ENCODE data around the gene SPSB2. TPM values are rescaled to one million over a fixed set of nuclear protein-coding genes. Genes with fewer than 3 reads are reported as not detected.

The SPSB2 gene
- polyA plus RNA-seq, 1 of the 3 experiments (the other 2 are of a cell fraction): 16.9 TPM

DNA sequence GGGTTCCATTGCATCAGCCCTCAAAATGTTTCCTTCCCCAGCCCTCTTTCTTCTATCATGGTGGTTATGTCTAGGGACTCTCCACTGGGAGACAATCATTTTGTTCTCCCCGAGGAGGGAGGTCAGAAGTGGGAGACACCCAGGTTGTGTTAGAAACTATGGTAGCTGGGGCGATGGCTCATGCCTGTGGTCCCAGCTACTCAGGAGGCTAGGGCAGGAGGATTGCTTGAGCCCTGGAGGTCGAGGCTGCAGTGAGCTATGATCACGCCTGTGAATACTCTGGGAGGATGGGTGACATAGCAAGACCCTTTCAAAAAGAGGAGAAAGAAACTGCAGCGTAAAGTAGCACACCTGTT is 18.5 kb upstream of the SPSB2 start:
- no peak for DNase-seq
- Histone ChIP-seq H3K4me2 (peak overlapping the region; percentile 87), H3K79me2 (ENCODE audit: insufficient read depth) (no peaks in the 10 kb centered on the region), H3F3A (replicated peaks; ENCODE audit: insufficient read depth) (peaks cover 16% of the 10 kb centered on the region), H3K9me3 (no peaks in the 10 kb centered on the region), H3K9ac (peak overlapping the region; percentile 78), H3K4me1 (ENCODE audit: control insufficient read depth in 1 of 2, insufficient read depth in 2 of 2, low read depth in 1 of 2, low read length in 1 of 2) (peaks cover 6 to 9% of the 10 kb centered on the region in 2 experiments; a peak in 3 of 4 replicates), H3K9me2 (no peaks in the 10 kb centered on the region), H3K27ac (ENCODE audit: low read depth in 2 of 2, low read length in 1 of 2) (peak overlapping the region; percentile 80 to 84), H3K27me3 (ENCODE audit: insufficient read depth) (no peaks in the 10 kb centered on the region), H3K4me3 (ENCODE audit: low read depth in 2 of 2, low read length in 1 of 2) (peak overlapping the region; percentile 44 to 63), H3K36me3 (replicated peaks in 1 of 2; ENCODE audit: control insufficient read depth in 1 of 2, insufficient read depth in 2 of 2, low read length in 1 of 2) (no peaks in the 10 kb centered on the region), H4K20me1 (ENCODE audit: insufficient read depth) (no peaks in the 10 kb centered on the region), H2AFZ (ENCODE audit: low read depth) (peak overlapping the region; percentile 98)
- ChIA-PET CTCF (interaction anchor here (0.6 to 4.6 kb wide), 30 partner anchors 9 to 194 kb away, joined by 3 to 122 read pairs (median 5); partner anchors contain the start of genes ENO2, LRRC23, SPSB2 and TPI1), POLR2A (interaction anchor here (0.6 to 1.7 kb wide), 14 partner anchors 10 to 1145 kb away, joined by 3 to 24 read pairs (median 6); partner anchors contain the start of genes C12orf57, ENO2, LRRC23 and P3H3)
- 77% methylated on average over 5 of the region's 5 CpGs for WGBS (ENCODE audit: low lambda C conversion rate)
- TF ChIP-seq POLR2AphosphoS5 (IDR thresholded peaks at IDR 0.05; ENCODE audit: low read depth, low read length) (no peak), YY1 (IDR thresholded peaks at IDR 0.05; ENCODE audit: low read depth) (no peak), ELF1 (IDR thresholded peaks at IDR 0.05) (no peak), RFX5 (IDR thresholded peaks at IDR 0.05; ENCODE audit: low read length) (no peak), FOSL2 (IDR thresholded peaks at IDR 0.05; ENCODE audit: borderline replicate concordance, low read depth) (no peak), TCF12 (IDR thresholded peaks at IDR 0.05) (no peak), MXI1 (IDR thresholded peaks at IDR 0.05; ENCODE audit: low read depth, low read length) (no peak)
- TF ChIP-seq, protein P1, sequence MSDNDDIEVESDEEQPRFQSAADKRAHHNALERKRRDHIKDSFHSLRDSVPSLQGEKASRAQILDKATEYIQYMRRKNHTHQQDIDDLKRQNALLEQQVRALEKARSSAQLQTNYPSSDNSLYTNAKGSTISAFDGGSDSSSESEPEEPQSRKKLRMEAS (IDR thresholded peaks at IDR 0.05; ENCODE audit: low read depth): no peak
- TF ChIP-seq, protein P2, sequence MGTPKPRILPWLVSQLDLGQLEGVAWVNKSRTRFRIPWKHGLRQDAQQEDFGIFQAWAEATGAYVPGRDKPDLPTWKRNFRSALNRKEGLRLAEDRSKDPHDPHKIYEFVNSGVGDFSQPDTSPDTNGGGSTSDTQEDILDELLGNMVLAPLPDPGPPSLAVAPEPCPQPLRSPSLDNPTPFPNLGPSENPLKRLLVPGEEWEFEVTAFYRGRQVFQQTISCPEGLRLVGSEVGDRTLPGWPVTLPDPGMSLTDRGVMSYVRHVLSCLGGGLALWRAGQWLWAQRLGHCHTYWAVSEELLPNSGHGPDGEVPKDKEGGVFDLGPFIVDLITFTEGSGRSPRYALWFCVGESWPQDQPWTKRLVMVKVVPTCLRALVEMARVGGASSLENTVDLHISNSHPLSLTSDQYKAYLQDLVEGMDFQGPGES (IDR thresholded peaks at IDR 0.05; ENCODE audit: low read depth, low read length): no peak
- TF ChIP-seq, protein P3, sequence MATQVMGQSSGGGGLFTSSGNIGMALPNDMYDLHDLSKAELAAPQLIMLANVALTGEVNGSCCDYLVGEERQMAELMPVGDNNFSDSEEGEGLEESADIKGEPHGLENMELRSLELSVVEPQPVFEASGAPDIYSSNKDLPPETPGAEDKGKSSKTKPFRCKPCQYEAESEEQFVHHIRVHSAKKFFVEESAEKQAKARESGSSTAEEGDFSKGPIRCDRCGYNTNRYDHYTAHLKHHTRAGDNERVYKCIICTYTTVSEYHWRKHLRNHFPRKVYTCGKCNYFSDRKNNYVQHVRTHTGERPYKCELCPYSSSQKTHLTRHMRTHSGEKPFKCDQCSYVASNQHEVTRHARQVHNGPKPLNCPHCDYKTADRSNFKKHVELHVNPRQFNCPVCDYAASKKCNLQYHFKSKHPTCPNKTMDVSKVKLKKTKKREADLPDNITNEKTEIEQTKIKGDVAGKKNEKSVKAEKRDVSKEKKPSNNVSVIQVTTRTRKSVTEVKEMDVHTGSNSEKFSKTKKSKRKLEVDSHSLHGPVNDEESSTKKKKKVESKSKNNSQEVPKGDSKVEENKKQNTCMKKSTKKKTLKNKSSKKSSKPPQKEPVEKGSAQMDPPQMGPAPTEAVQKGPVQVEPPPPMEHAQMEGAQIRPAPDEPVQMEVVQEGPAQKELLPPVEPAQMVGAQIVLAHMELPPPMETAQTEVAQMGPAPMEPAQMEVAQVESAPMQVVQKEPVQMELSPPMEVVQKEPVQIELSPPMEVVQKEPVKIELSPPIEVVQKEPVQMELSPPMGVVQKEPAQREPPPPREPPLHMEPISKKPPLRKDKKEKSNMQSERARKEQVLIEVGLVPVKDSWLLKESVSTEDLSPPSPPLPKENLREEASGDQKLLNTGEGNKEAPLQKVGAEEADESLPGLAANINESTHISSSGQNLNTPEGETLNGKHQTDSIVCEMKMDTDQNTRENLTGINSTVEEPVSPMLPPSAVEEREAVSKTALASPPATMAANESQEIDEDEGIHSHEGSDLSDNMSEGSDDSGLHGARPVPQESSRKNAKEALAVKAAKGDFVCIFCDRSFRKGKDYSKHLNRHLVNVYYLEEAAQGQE (IDR thresholded peaks at IDR 0.05; ENCODE audit: low read depth, low read length): no peak
- TF ChIP-seq, protein P4, sequence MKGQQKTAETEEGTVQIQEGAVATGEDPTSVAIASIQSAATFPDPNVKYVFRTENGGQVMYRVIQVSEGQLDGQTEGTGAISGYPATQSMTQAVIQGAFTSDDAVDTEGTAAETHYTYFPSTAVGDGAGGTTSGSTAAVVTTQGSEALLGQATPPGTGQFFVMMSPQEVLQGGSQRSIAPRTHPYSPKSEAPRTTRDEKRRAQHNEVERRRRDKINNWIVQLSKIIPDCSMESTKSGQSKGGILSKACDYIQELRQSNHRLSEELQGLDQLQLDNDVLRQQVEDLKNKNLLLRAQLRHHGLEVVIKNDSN (IDR thresholded peaks at IDR 0.05; ENCODE audit: borderline replicate concordance, low read depth): no peak

Data from SK-N-SH (cell line).